GM19240 (cell line): ENCODE data around the gene AUTS2.

Experiments used
- DNase-seq: peaks from one replicate; pipeline ENCODE4 v3.0.0; 2011; ENCODE audit warnings: low spot score; ENCODE audit not compliant: insufficient read length

Gene AUTS2

GRCh38 chr7:69714886-69715576 lies 116.8 kb downstream of the AUTS2 start:
- DNase-seq, result no peak

- DNase-seq, result no peak
These were observed 118.9 kb downstream of the AUTS2 start for GRCh38 chr7:69717221-69717620.

GRCh38 chr7:69719717-69720116 lies 121.4 kb downstream of the AUTS2 start:
- DNase-seq, result no peak

GRCh38 chr7:69722843-69723242 lies 124.6 kb downstream of the AUTS2 start:
- no peak for DNase-seq

- no peak for DNase-seq
These were observed 125.4 kb downstream of the AUTS2 start for GRCh38 chr7:69723663-69724062.

- no peak for DNase-seq
These were observed 130.0 kb downstream of the AUTS2 start for GRCh38 chr7:69728304-69728703.

- no peak for DNase-seq
These were observed 133.9 kb downstream of the AUTS2 start for GRCh38 chr7:69732203-69732602.

- DNase-seq, result no peak
These were observed 137.3 kb downstream of the AUTS2 start for GRCh38 chr7:69735582-69735981.

- no peak for DNase-seq
These were observed 138.0 kb downstream of the AUTS2 start for GRCh38 chr7:69736126-69736810.

GRCh38 chr7:69738396-69738951 lies 140.2 kb downstream of the AUTS2 start:
- peak; percentile 17 for DNase-seq

GRCh38 chr7:69739190-69739589 lies 140.9 kb downstream of the AUTS2 start:
- peak; percentile 9 for DNase-seq

GRCh38 chr7:69739931-69740431 lies 141.7 kb downstream of the AUTS2 start:
- no peak for DNase-seq

- no peak for DNase-seq
These were observed 144.0 kb downstream of the AUTS2 start for GRCh38 chr7:69742237-69742636.

- no peak for DNase-seq
These were observed 145.2 kb downstream of the AUTS2 start for GRCh38 chr7:69743436-69743835.

GRCh38 chr7:69744026-69744425 lies 145.8 kb downstream of the AUTS2 start:
- no peak for DNase-seq

- DNase-seq, result no peak
These were observed 148.1 kb downstream of the AUTS2 start for GRCh38 chr7:69746383-69746782.

- DNase-seq, result no peak
These were observed 148.9 kb downstream of the AUTS2 start for GRCh38 chr7:69747144-69747543.

- no peak for DNase-seq
These were observed 150.3 kb downstream of the AUTS2 start for GRCh38 chr7:69748530-69748929.

- DNase-seq, result no peak
These were observed 151.2 kb downstream of the AUTS2 start for GRCh38 chr7:69749372-69749979.

- DNase-seq, result no peak
These were observed 151.7 kb downstream of the AUTS2 start for GRCh38 chr7:69749994-69750393.

GRCh38 chr7:69751026-69751425 lies 152.8 kb downstream of the AUTS2 start:
- DNase-seq, result no peak

GRCh38 chr7:69753981-69754380 lies 155.7 kb downstream of the AUTS2 start:
- no peak for DNase-seq
